Gastrocnemius medialis (tissue), 4 donors: ENCODE measurements around the gene KCNQ5. TPM values are rescaled to one million over a fixed set of nuclear protein-coding genes. Genes with fewer than 3 reads are reported as not detected.

ENCODE experiments used
- ATAC-seq, 2 donors: fragments of 150-250 bp; one replicate each; pipeline ENCODE4 v1.9.1; 2016
- DNase-seq, 2 donors: peaks; one replicate each; pipeline ENCODE4 v3.0.0-alpha.2; 2019
- H3K27ac ChIP-seq, 4 donors: fragments of 200-600 bp; sonication (generic); 1 replicate in 1 of 4; 2 replicates in 3 of 4; pipeline ENCODE4 v1.5.1; 2016 to 2018; ENCODE audit warnings: mild to moderate bottlenecking in 2 of 4, moderate library complexity in 1 of 4
- H3K27me3 ChIP-seq, 3 donors: fragments of 200-600 bp; sonication (generic) in 2 of 3; 1 replicate in 1 of 3; 2 replicates in 2 of 3; pipeline versions ENCODE4 v1.5.1 to v1.6.0; 2016 to 2019; ENCODE audit warnings: mild to moderate bottlenecking in 1 of 3, moderate library complexity in 1 of 3
- H3K36me3 ChIP-seq, 2 donors: fragments of 200-600 bp; sonication (generic) in 1 of 2; one replicate each; pipeline ENCODE4 v1.5.1; 2017 to 2018
- H3K4me1 ChIP-seq, 2 donors: fragments of 200-600 bp; sonication (generic) in 1 of 2; one replicate each; pipeline ENCODE4 v1.5.1; 2016 to 2017; ENCODE audit warnings: mild to moderate bottlenecking in 2 of 2
- H3K4me3 ChIP-seq, 4 donors: fragments of 200-600 bp; sonication (generic) in 3 of 4; 1 replicate in 1 of 4; 2 replicates in 3 of 4; pipeline ENCODE4 v1.5.1; 2016 to 2019; ENCODE audit warnings: mild to moderate bottlenecking in 2 of 4
- H3K9me3 ChIP-seq, 3 donors: fragments of 200-600 bp; sonication (generic) in 2 of 3; 1 replicate in 1 of 3; 2 replicates in 2 of 3; pipeline ENCODE4 v1.5.1; 2016 to 2019
- CTCF ChIP-seq, 5 experiments: fragments of 450-650 bp in 3 of 5; fragments of 200-600 bp in 2 of 5; sonication (generic) in 2 of 5; IDR thresholded peaks in 4 of 5; conservative IDR thresholded peaks in 1 of 5; 1 replicate in 4 of 5; 2 replicates in 1 of 5; pipeline ENCODE4 v1.5.1; 2016 to 2019; ENCODE audit warnings: antibody characterized with exemption in 5 of 5, mild to moderate bottlenecking in 3 of 5, moderate library complexity in 3 of 5
- POLR2A ChIP-seq, 2 donors: fragments of 450-650 bp; IDR thresholded peaks; one replicate each; pipeline ENCODE4 v1.6.1; 2017; ENCODE audit warnings: antibody characterized with exemption in 2 of 2, mild to moderate bottlenecking in 2 of 2, moderate library complexity in 2 of 2
- in situ Hi-C, 4 donors: fragments of 200-750 bp; cut with MboI; loops; one replicate each; pipeline versions ENCODE4 v1.15.0 to v1.8.0; 2017; ENCODE audit warnings: low sequenced_read_pairs in 4 of 4
- intact Hi-C: fragments of 100-400 bp; cut with DNase I; formaldehyde crosslinking; loops from one replicate; pipeline ENCODE4 v1.15.1; 2023; ENCODE audit warnings: low total_unique reads
- total RNA-seq, 4 donors: library from RNA; depleted of rRNA; stranded (reverse); fragments of >200 nt; gene quantifications; one replicate each; pipeline versions ENCODE4 v1.1.0 to v1.2.3, GENCODE V29; 2016

KCNQ5 gene
- total RNA-seq, 4 donors from 2014 or later = 5.3 to 19.3 (median 15.1) TPM

DNA sequence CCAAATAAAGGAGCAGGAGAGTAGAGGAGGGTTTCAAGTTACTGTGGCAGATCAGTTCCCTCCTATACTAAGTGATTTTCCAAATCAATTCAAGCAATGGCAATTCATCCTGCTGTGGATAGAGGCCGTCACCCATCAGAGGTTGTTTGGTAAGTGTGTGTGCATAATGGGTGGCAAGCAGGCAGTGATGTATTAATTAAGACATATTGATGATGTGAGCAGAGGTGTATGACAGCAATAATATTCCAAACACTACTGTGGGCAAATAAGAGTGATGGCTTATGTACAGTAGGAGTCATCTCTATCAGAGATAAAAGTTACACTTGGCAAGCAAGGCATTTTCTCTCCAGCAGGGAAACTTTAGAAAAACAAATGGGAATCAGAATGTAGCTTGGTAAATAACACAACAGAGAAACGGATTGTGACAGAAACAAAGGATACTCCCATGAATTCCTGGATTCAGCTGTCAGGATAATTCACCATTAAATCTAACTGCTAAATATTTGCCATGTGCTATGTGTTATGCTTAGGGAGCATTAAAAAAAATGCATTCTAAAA lies 407.1 kb downstream of the KCNQ5 start:
- ATAC-seq = no peak
- in situ Hi-C loops (no loop called here), intact Hi-C loops (no loop called here)

DNA sequence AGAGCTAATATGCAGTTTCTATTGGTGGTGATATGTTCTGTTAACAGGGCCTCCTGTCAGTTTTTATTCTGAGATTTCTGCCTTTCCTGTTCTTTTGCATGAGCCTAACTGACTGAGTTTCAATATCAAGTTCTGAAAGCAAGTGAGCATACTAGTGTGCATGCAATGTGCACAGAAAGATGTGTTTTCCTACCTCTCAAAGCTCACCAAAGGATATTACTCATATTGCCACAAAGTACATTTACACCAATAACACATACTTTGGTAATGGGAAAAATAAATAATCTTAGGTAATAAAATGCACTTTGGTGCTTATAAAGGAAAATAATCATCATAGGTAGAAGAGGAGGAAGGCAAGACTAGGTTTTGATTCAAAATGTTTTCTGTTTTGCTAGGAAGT lies 408.4 kb downstream of the KCNQ5 start:
- intact Hi-C loops (no loop called here), in situ Hi-C loops (no loop called here)
- ATAC-seq = no peak
- Histone ChIP-seq H3K36me3 (no peaks in the 10 kb centered on the region), H3K4me3 (no peak overlapping the region), H3K27me3 (no peaks in the 10 kb centered on the region), H3K9me3 (no peaks in the 10 kb centered on the region), H3K4me1 (peaks cover 0 to 3% of the 10 kb centered on the region in 2 donors), H3K27ac (no peak overlapping the region)
- no peak for DNase-seq
- no peak for TF ChIP-seq POLR2A (IDR thresholded peaks at IDR 0.05)
- no peak for TF ChIP-seq CTCF (IDR thresholded peaks at IDR 0.05 in 4 of 5, conservative IDR thresholded peaks at IDR 0.05 in 1 of 5)

More for the DNA sequence above, 407.1 kb downstream of the KCNQ5 start:
- H3K9me3 ChIP-seq = no peaks in the 10 kb centered on the region
- no peak overlapping the region for H3K4me3 ChIP-seq
- no peaks in the 10 kb centered on the region for H3K36me3 ChIP-seq
- H3K27me3 ChIP-seq = no peaks in the 10 kb centered on the region
- peaks cover 0 to 3% of the 10 kb centered on the region in 2 donors for H3K4me1 ChIP-seq
- no peak for TF ChIP-seq CTCF (IDR thresholded peaks at IDR 0.05 in 4 of 5, conservative IDR thresholded peaks at IDR 0.05 in 1 of 5)
- TF ChIP-seq POLR2A (IDR thresholded peaks at IDR 0.05) = no peak
- H3K27ac ChIP-seq = no peak overlapping the region
- no peak for DNase-seq

DNA sequence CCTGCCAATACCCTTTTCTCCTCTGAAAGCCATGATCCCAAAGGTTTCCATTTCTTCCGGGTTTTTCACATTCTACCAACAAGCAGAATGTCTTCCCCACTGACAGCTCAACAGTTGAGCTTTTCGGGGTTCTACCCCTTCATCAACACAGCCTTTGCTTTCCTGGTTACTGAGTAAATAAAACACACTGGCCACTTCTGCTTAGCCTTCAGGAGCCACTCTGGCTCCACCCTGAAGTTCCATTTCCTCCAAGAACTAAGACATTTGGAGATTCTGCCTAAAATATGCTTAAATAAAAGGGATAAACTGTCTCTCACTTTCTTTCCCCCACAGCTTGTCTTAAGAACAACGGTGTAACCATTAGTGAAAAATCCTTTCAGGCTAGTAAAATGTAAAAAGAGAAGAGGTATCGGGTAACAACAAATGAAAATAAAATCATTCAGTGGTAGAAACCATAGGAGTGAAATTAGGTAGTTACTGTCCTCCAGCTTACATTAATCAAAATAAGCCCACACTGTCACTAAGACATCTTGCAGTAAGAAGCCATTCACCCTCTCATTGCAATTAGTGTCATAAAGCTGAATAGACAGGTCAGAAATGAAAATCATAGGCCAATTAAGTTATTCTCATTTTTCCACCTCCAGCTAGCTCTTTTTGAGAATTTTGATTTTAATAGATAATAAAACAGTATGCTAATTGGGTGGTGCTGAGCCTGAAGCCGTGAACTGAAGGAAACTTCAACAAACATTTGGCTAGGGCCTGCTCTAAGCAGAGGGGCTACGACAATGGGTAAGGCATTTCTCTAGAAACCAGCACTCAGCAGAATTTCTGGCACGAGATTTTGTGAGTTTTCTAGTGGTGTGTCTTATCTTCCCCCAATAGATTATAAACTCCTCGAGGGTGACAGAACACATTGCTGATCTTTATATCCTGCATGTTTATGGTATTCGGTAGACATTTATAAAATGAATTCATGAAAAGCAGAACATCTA lies 409.2 kb downstream of the KCNQ5 start:
- intact Hi-C loops = no loop called here

GRCh38 chr6:73032586-73032985 lies 410.7 kb downstream of the KCNQ5 start:
- Histone ChIP-seq H3K27ac (no peak overlapping the region), H3K36me3 (no peaks in the 10 kb centered on the region), H3K4me3 (no peak overlapping the region), H3K9me3 (no peaks in the 10 kb centered on the region), H3K4me1 (no peaks in the 10 kb centered on the region), H3K27me3 (no peaks in the 10 kb centered on the region)
- TF ChIP-seq CTCF (IDR thresholded peaks at IDR 0.05 in 4 of 5, conservative IDR thresholded peaks at IDR 0.05 in 1 of 5) = no peak
- TF ChIP-seq POLR2A (IDR thresholded peaks at IDR 0.05) = no peak
- DNase-seq (no peak), ATAC-seq (peak in 1 of 2 donors; percentile 74)
- intact Hi-C loops = no loop called here
- in situ Hi-C loops = no loop called here

More for the DNA sequence above, 409.2 kb downstream of the KCNQ5 start:
- no peak overlapping the region for H3K27ac ChIP-seq
- no peaks in the 10 kb centered on the region for H3K27me3 ChIP-seq
- H3K4me3 ChIP-seq = no peak overlapping the region
- no peak for TF ChIP-seq CTCF (IDR thresholded peaks at IDR 0.05 in 4 of 5, conservative IDR thresholded peaks at IDR 0.05 in 1 of 5)
- H3K4me1 ChIP-seq = peaks cover 0 to 3% of the 10 kb centered on the region in 2 donors
- in situ Hi-C loops = no loop called here
- no peaks in the 10 kb centered on the region for H3K9me3 ChIP-seq
- ATAC-seq (no peak), DNase-seq (no peak)
- H3K36me3 ChIP-seq = no peaks in the 10 kb centered on the region
